Fibroblast of lung (primary cell): ENCODE measurements around the gene PPP1R13B.

Experiments used
- EZH2 ChIP-seq: IDR thresholded peaks from 2 replicates; pipeline ENCODE4 v1.5.1; 2012; ENCODE audit warnings: low read length, control low read depth, mild to moderate bottlenecking; ENCODE audit errors: missing control alignments
- TF ChIP-seq, protein P1 (sequence below), 2 donors: IDR thresholded peaks in 1 of 2; conservative IDR thresholded peaks in 1 of 2; 1 replicate in 1 of 2; 2 replicates in 1 of 2; pipeline ENCODE4 v1.5.1; 2011 to 2012; ENCODE audit warnings: low read length in 2 of 2, control low read depth in 1 of 2, inconsistent platforms in 1 of 2, low read depth in 1 of 2, mild to moderate bottlenecking in 1 of 2

DNA sequence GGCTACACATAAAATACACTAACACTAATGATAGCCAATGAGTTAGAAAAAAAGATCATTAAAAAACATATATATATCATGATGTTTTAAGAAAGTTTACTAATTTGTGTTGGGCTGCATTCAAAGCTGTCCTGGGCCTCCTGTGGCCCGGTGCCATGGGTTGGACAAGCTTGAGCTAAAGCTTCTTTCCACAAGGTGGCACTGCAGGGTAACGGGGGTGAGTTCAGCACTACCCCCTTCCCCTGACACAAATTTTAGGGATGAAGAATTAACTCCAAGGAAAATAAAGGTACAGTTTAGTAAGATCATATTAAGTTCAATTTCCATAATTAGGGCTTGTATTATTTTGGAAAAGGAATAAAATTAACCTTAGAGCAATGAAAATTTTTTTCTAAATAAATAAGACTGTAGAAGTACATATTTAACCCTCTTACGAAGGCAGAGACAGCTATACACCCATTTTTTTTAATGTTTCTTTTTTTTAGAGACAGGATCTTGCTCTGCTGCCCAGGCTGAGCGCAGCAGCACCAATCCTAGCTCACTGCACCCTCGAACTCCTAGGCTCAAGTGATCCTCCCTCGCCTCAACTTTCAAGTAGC lies 38.9 kb downstream of the PPP1R13B start:
- TF ChIP-seq, protein P1, sequence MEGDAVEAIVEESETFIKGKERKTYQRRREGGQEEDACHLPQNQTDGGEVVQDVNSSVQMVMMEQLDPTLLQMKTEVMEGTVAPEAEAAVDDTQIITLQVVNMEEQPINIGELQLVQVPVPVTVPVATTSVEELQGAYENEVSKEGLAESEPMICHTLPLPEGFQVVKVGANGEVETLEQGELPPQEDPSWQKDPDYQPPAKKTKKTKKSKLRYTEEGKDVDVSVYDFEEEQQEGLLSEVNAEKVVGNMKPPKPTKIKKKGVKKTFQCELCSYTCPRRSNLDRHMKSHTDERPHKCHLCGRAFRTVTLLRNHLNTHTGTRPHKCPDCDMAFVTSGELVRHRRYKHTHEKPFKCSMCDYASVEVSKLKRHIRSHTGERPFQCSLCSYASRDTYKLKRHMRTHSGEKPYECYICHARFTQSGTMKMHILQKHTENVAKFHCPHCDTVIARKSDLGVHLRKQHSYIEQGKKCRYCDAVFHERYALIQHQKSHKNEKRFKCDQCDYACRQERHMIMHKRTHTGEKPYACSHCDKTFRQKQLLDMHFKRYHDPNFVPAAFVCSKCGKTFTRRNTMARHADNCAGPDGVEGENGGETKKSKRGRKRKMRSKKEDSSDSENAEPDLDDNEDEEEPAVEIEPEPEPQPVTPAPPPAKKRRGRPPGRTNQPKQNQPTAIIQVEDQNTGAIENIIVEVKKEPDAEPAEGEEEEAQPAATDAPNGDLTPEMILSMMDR (conservative IDR thresholded peaks at IDR 0.05 in 1 of 2, IDR thresholded peaks at IDR 0.05 in 1 of 2; ENCODE audit: low read depth in 1 of 2, low read length in 2 of 2), result peak; percentile 88 to 91
- no peak for TF ChIP-seq EZH2
